Measurements from ENCODE around the gene TMX4. TPM values are rescaled to one million over a fixed set of nuclear protein-coding genes. Genes with fewer than 3 reads are reported as not detected.

TMX4 gene
- total RNA-seq, 2 experiments from 2014 or later, result 21.2 to 21.8 TPM

- DNase-seq, result no peak
- ChIA-PET CTCF (interaction anchor here (1.0 to 1.4 kb wide), 2 partner anchors 8 to 17 kb away, joined by 3 to 4 read pairs; no protein-coding TSS in a partner anchor), POLR2A (no interaction called here)
- Mint-ChIP-seq H3K9me3 (no peaks in the 10 kb centered on the region), H3K27ac (no peak overlapping the region), H3K4me1 (ENCODE audit: low read depth) (no peaks in the 10 kb centered on the region), H3K36me3 (ENCODE audit: low read depth) (no peaks in the 10 kb centered on the region), H3K4me3 (no peak overlapping the region), H3K27me3 (peaks cover 4% of the 10 kb centered on the region)
- no peak for TF ChIP-seq CTCF (IDR thresholded peaks at IDR 0.05)
- intact Hi-C loops (cut with micrococcal nuclease), result no loop called here
- no peak for ATAC-seq
Measured at GRCh38 chr20:8062756-8063155, 43.2 kb upstream of the TMX4 start.

GRCh38 chr20:8061861-8062518, 42.4 kb upstream of the TMX4 start:
- Mint-ChIP-seq H3K9me3 (no peaks in the 10 kb centered on the region), H3K4me1 (ENCODE audit: low read depth) (no peaks in the 10 kb centered on the region), H3K4me3 (no peak overlapping the region), H3K27me3 (peaks cover 4% of the 10 kb centered on the region), H3K36me3 (ENCODE audit: low read depth) (no peaks in the 10 kb centered on the region), H3K27ac (no peak overlapping the region)
- DNase-seq (no peak), ATAC-seq (no peak)
- ChIA-PET CTCF (interaction anchor here (1.0 to 2.3 kb wide), 3 partner anchors 9 to 18 kb away, joined by 3 to 5 read pairs (median 3); no protein-coding TSS in a partner anchor), POLR2A (no interaction called here)
- intact Hi-C loops (cut with micrococcal nuclease), result no loop called here
- no peak for TF ChIP-seq CTCF (IDR thresholded peaks at IDR 0.05)

- Mint-ChIP-seq H3K9me3 (no peaks in the 10 kb centered on the region), H3K36me3 (ENCODE audit: low read depth) (no peaks in the 10 kb centered on the region), H3K4me1 (ENCODE audit: low read depth) (no peaks in the 10 kb centered on the region), H3K4me3 (no peak overlapping the region), H3K27me3 (peaks cover 6% of the 10 kb centered on the region), H3K27ac (no peak overlapping the region)
- POLR2A ChIA-PET, result no interaction called here
- ATAC-seq (no peak), DNase-seq (no peak)
- no peak for TF ChIP-seq CTCF (IDR thresholded peaks at IDR 0.05)
- intact Hi-C loops (cut with micrococcal nuclease), result no loop called here
- CTCF ChIA-PET, result interaction anchor here (2.3 kb wide), 1 partner anchor 17 kb away, joined by 5 read pairs; no protein-coding TSS in a partner anchor
Measured at GRCh38 chr20:8060977-8061376, 41.4 kb upstream of the TMX4 start.

GRCh38 chr20:8057871-8058270, 38.3 kb upstream of the TMX4 start:
- H3K4me3 Mint-ChIP-seq, result no peak overlapping the region
- H3K27ac Mint-ChIP-seq, result no peak overlapping the region
- no peak for TF ChIP-seq CTCF (IDR thresholded peaks at IDR 0.05)
- H3K27me3 Mint-ChIP-seq, result peaks cover 1% of the 10 kb centered on the region
- no peaks in the 10 kb centered on the region for H3K9me3 Mint-ChIP-seq
- H3K36me3 Mint-ChIP-seq (ENCODE audit: low read depth), result no peaks in the 10 kb centered on the region
- ATAC-seq, result no peak
- ChIA-PET POLR2A (no interaction called here), CTCF (interaction anchor here (1.4 to 1.8 kb wide), 2 partner anchors 14 to 665 kb away, joined by 5 read pairs; no protein-coding TSS in a partner anchor)
- intact Hi-C loops (cut with micrococcal nuclease), result no loop called here
- H3K4me1 Mint-ChIP-seq (ENCODE audit: low read depth), result no peaks in the 10 kb centered on the region
- DNase-seq, result no peak

- Mint-ChIP-seq H3K4me1 (ENCODE audit: low read depth) (peaks cover 4% of the 10 kb centered on the region), H3K4me3 (no peak overlapping the region), H3K9me3 (no peaks in the 10 kb centered on the region), H3K27me3 (peaks cover 3% of the 10 kb centered on the region), H3K36me3 (ENCODE audit: low read depth) (no peaks in the 10 kb centered on the region), H3K27ac (no peak overlapping the region)
- CTCF ChIA-PET, result interaction anchor here (1.3 to 1.9 kb wide), 4 partner anchors 9 to 667 kb away, joined by 3 to 9 read pairs (median 6); no protein-coding TSS in a partner anchor
- intact Hi-C loops (cut with micrococcal nuclease), result no loop called here
- ATAC-seq, result no peak
- DNase-seq, result no peak
- POLR2A ChIA-PET, result no interaction called here
- TF ChIP-seq CTCF (IDR thresholded peaks at IDR 0.05), result no peak
Measured at GRCh38 chr20:8055096-8055495, 35.5 kb upstream of the TMX4 start.
